Measurements from ENCODE around the gene RABGAP1.

The RABGAP1 gene

DNA sequence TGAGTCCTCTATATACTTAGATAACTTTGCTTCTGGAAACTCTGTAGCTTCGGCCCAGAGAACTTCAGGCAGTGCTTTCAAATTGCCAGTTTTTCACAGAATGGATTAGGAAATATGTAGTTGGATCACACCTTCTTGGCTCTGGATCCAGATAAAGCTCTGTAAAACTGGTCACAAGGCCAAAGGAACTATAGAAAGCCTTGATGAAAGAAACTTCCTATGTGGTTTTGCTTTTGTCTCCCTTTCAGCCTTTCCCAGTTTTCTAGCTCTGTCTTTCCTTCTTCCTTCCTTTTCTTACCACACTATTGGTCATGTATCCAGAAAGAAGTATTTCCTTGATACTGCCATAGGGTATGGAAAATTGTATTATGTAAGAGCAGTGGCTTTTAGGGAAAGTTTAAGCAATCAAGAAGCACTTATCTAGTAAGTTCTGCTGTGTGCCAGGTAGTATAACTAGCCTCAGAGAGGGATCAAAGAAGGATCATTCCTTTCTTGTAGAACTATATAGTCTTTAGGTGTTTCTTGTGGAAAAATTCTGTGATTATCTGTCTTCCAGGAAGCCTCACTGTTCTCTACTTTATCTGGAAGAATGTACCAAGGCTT is 98.9 kb downstream of the RABGAP1 start:
- peaks cover 14% of the 10 kb centered on the region for H3K9me3 Mint-ChIP-seq
- H3K36me3 Mint-ChIP-seq (ENCODE audit: low read depth): peaks cover 46% of the 10 kb centered on the region
- no peaks in the 10 kb centered on the region for H3K27me3 Mint-ChIP-seq
- no peak overlapping the region for H3K27ac Mint-ChIP-seq
- H3K4me1 Mint-ChIP-seq (ENCODE audit: low read depth): peaks cover 24% of the 10 kb centered on the region
- no peak overlapping the region for H3K4me3 Mint-ChIP-seq

GRCh38 chr9:123040801-123041200 is 100.0 kb downstream of the RABGAP1 start:
- Mint-ChIP-seq H3K36me3 (ENCODE audit: low read depth) (peaks cover 41% of the 10 kb centered on the region), H3K27me3 (no peaks in the 10 kb centered on the region), H3K9me3 (peaks cover 14% of the 10 kb centered on the region), H3K27ac (no peak overlapping the region), H3K4me1 (ENCODE audit: low read depth) (peaks cover 24% of the 10 kb centered on the region), H3K4me3 (no peak overlapping the region)

- H3K9me3 Mint-ChIP-seq: peaks cover 14% of the 10 kb centered on the region
- peaks cover 24% of the 10 kb centered on the region for H3K4me1 Mint-ChIP-seq (ENCODE audit: low read depth)
- H3K27ac Mint-ChIP-seq: no peak overlapping the region
- no peaks in the 10 kb centered on the region for H3K27me3 Mint-ChIP-seq
- peaks cover 41% of the 10 kb centered on the region for H3K36me3 Mint-ChIP-seq (ENCODE audit: low read depth)
- no peak overlapping the region for H3K4me3 Mint-ChIP-seq
Measured at GRCh38 chr9:123041489-123041888, 100.7 kb downstream of the RABGAP1 start.

DNA sequence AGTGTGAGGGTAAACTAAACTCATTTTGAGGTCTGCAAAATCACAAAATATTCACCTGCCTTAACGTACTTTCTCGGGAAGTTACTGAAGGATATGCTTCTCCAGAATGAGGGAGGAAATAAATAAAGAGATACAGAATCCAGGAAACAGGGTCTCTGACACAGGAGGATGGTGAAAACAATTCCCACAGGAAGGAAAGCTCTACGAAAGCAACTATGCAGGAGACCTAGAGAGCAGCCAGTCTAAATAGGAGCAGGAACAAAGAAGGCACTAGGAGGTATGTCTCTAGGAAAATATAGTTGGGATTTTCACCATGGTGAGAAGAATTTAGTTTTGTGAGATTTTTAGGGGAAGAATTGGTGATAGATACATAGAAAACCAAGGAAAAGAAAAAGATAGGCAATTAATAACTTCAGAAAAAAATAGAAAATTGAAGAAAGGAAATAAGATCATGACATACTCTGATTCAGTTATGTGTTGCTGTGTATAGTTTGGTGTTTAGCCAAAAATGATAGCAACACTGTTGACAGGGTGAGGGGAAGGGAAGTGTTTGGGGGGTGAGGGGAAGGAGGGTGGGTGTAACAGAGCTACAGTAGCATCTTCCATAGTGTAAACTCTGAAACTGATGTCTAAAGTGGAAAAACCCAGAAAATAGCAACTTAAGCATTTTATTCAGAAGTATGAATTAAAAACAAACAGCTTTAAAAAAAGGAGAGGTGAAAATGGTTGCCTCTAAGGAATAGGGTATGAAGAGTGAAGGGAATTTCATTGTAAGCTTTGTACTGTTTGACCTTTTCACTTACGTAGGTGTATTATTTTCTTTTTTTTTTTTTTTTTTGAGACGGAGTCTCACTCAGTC is 102.5 kb downstream of the RABGAP1 start:
- no peak overlapping the region for H3K4me3 Mint-ChIP-seq
- H3K9me3 Mint-ChIP-seq: peaks cover 14% of the 10 kb centered on the region
- no peaks in the 10 kb centered on the region for H3K27me3 Mint-ChIP-seq
- peaks cover 28% of the 10 kb centered on the region for H3K36me3 Mint-ChIP-seq (ENCODE audit: low read depth)
- peaks cover 10% of the 10 kb centered on the region for H3K4me1 Mint-ChIP-seq (ENCODE audit: low read depth)
- no peak overlapping the region for H3K27ac Mint-ChIP-seq

GRCh38 chr9:123044586-123044985 is 103.8 kb downstream of the RABGAP1 start:
- Mint-ChIP-seq H3K4me1 (ENCODE audit: low read depth) (no peaks in the 10 kb centered on the region), H3K27me3 (no peaks in the 10 kb centered on the region)

DNA sequence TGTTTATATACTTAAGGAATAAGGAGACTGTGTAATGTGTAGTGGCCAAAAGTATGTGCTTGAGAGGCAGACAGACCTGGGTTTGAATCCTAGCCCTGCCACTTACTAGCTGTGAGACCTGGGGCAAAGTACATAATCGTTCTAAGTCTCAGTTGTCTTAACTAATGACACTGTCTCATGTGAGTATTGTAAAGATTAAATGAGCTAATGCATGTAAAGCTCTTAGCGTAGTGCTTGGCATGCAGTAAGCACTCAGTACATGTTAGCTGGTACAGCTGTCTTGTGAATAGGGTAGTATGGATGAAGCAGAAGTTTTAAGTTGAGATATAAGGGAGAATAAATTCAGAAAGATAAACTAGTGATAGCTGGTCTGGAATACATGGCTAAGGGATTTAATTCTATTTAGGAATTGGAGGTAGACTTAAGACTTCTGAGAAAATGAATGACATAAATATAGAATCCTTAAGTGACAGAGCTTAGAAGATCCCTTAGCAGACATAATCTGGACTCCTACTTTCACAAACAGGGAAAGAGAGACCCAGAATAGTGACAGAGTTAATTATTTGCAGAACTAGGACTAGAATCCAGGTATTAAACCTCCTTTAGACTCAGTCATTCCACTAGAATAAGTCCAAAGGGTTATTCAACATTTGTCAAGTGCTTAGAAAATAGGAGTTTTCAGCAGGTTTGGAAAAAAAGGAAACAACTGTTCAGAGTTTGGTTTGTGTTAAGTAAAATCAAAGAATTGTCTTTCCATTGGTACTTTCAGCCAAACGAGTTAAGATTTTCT is 105.8 kb downstream of the RABGAP1 start:
- H3K4me3 Mint-ChIP-seq: no peak overlapping the region
- H3K9me3 Mint-ChIP-seq: peaks cover 14% of the 10 kb centered on the region
- H3K36me3 Mint-ChIP-seq (ENCODE audit: low read depth): peaks cover 26% of the 10 kb centered on the region
- no peak overlapping the region for H3K27ac Mint-ChIP-seq
- no peaks in the 10 kb centered on the region for H3K27me3 Mint-ChIP-seq
- no peaks in the 10 kb centered on the region for H3K4me1 Mint-ChIP-seq (ENCODE audit: low read depth)

More at GRCh38 chr9:123044586-123044985, 103.8 kb downstream of the RABGAP1 start:
- H3K27ac Mint-ChIP-seq: no peak overlapping the region
- H3K9me3 Mint-ChIP-seq: peaks cover 14% of the 10 kb centered on the region
- no peak overlapping the region for H3K4me3 Mint-ChIP-seq
- H3K36me3 Mint-ChIP-seq (ENCODE audit: low read depth): peaks cover 27% of the 10 kb centered on the region

GRCh38 chr9:123048748-123049147 is 107.9 kb downstream of the RABGAP1 start:
- no peaks in the 10 kb centered on the region for H3K9me3 Mint-ChIP-seq
- H3K27ac Mint-ChIP-seq: no peak overlapping the region
- no peaks in the 10 kb centered on the region for H3K27me3 Mint-ChIP-seq
- peaks cover 10% of the 10 kb centered on the region for H3K36me3 Mint-ChIP-seq (ENCODE audit: low read depth)
- peaks cover 9% of the 10 kb centered on the region for H3K4me1 Mint-ChIP-seq (ENCODE audit: low read depth)
- H3K4me3 Mint-ChIP-seq: no peak overlapping the region

DNA sequence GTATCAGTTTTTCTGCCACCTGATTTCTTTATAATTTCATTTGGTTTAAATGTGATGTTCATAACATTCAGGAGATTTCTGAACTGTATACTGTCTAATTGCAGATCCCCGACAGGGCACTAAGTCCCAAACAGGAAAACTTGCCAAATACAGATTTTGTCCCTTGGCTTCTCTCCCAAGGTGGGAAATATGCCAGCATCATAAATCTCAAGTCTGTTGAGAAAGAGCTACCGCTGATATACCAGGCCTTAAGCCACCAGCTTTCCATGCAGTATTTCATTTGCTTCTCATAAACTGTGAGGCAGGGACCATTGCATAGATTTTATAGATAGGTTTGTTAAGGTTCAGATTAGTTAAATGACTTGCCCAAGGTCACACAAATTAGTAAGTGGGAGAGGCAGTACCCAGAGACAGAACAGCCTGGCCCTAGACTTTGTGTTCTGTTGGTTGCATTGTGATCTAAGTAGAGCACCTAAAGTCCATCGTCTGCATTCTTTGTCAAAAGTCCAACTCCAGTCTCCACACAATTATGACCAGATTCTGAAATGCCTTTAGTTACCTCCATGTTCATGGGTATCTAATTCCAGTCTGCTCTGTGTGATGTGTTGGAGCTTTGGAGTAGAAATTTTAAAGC is 108.9 kb downstream of the RABGAP1 start:
- no peak overlapping the region for H3K27ac Mint-ChIP-seq
- H3K27me3 Mint-ChIP-seq: no peaks in the 10 kb centered on the region
- H3K4me3 Mint-ChIP-seq: no peak overlapping the region
- H3K4me1 Mint-ChIP-seq (ENCODE audit: low read depth): peaks cover 11% of the 10 kb centered on the region
- peaks cover 8% of the 10 kb centered on the region for H3K36me3 Mint-ChIP-seq (ENCODE audit: low read depth)
- H3K9me3 Mint-ChIP-seq: no peaks in the 10 kb centered on the region

DNA sequence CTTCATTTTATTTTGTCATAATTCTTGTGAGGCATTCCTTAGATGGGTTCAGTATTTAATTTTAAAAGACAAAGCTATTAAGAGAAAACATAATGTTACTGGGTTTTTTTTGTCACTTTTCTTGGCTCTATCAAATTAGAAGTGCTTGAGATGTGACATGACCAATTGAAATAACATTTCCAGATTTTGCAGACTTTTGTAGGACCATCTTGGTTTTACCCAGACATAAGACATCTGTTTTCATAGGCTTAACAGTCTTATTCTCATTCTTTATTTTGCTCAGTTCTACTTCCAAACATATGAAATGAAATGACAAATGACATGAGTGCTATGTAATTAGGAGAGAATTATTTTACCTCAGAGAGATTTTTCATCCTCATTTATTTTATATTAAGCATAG is 112.2 kb downstream of the RABGAP1 start:
- Mint-ChIP-seq H3K9me3 (no peaks in the 10 kb centered on the region), H3K27ac (no peak overlapping the region), H3K36me3 (ENCODE audit: low read depth) (peaks cover 8% of the 10 kb centered on the region), H3K27me3 (no peaks in the 10 kb centered on the region), H3K4me1 (ENCODE audit: low read depth) (peaks cover 11% of the 10 kb centered on the region), H3K4me3 (no peak overlapping the region)

DNA sequence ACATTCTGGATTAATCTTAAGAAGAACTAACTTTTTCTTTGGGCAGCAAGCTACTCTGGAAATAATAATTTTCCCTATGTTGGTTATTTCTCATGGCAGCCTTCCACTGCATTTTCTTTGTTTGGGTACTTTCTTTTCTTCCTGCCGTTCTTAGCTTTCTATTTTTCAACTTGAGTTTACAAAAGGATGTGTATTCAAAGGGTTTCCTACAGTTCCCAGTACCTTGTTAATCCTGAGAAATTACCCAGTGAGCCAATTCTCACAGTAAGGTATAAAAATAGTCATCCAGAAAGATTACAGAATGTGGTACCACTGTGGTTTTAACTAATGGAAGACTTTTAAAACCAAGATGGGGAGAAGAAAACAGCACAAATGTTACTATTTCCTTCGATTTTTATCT is 112.9 kb downstream of the RABGAP1 start:
- no peaks in the 10 kb centered on the region for H3K9me3 Mint-ChIP-seq

GRCh38 chr9:123058834-123059233 is 118.0 kb downstream of the RABGAP1 start:
- peaks cover under 1% of the 10 kb centered on the region for H3K4me1 Mint-ChIP-seq (ENCODE audit: low read depth)
- H3K27ac Mint-ChIP-seq: no peak overlapping the region
- H3K36me3 Mint-ChIP-seq (ENCODE audit: low read depth): peaks cover 8% of the 10 kb centered on the region
- no peak overlapping the region for H3K4me3 Mint-ChIP-seq
- no peaks in the 10 kb centered on the region for H3K27me3 Mint-ChIP-seq
- H3K9me3 Mint-ChIP-seq: no peaks in the 10 kb centered on the region

More for the DNA sequence above, 112.9 kb downstream of the RABGAP1 start:
- Mint-ChIP-seq H3K36me3 (ENCODE audit: low read depth) (peaks cover 8% of the 10 kb centered on the region), H3K27ac (no peak overlapping the region), H3K4me3 (no peak overlapping the region), H3K4me1 (ENCODE audit: low read depth) (peaks cover 11% of the 10 kb centered on the region), H3K27me3 (no peaks in the 10 kb centered on the region)

DNA sequence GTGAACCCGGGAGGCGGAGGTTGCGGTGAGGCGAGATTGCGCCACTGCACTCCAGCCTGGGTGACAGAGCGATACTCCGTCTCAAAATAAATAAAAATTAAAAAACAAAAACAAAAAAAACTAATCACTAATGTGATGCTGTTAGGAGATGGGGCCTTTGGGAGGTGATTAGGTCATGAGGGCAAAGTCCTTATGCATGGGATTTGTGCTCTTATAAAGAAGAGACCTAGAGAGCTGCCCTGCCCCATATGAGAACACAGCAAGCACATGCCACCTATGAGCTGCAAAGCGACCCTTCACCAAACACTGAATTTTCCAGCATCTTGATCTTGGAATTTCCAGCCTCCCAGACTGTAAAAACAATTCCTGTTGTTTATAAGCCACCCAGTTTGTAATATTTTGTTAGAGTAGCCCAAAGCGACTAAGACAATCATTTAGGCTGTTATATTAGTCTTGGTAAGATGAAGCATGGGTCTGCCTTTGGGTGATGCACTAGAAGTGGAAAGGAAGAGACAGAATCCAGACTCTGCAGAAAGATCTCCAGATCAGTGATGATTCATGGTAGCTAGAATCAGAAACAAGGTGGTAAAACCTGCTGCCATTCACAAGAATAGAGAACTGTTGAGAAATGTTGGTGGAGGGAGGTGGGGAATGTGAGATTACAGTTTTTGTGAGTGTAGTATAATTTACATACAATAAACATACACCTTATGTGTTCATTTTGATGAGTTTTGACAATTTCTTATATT is 118.8 kb downstream of the RABGAP1 start:
- Mint-ChIP-seq H3K4me3 (no peak overlapping the region), H3K9me3 (no peaks in the 10 kb centered on the region), H3K27ac (no peak overlapping the region), H3K27me3 (no peaks in the 10 kb centered on the region), H3K36me3 (ENCODE audit: low read depth) (peaks cover 5% of the 10 kb centered on the region), H3K4me1 (ENCODE audit: low read depth) (no peaks in the 10 kb centered on the region)

DNA sequence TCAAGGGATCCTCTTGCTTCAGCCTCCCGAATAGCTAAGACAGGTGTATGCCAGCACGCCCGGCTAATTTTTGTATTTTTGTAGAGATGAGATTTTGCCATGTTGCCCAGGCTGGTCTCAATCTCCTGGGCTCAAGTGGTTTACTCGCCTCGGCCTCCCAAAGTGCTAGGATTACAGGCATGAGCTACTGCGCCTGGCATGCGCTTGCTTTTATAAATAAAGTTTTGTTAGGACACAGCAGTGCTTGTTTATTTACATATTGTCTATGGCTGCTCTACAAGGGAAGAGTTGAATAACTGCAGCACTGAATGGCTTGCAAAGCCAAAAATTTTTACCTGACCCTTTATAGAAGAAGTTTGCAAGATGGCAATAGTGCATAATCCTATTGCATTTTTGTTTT is 120.4 kb downstream of the RABGAP1 start:
- Mint-ChIP-seq H3K4me1 (ENCODE audit: low read depth) (no peaks in the 10 kb centered on the region), H3K4me3 (no peak overlapping the region), H3K9me3 (no peaks in the 10 kb centered on the region), H3K27me3 (no peaks in the 10 kb centered on the region), H3K27ac (no peak overlapping the region), H3K36me3 (ENCODE audit: low read depth) (peaks cover 19% of the 10 kb centered on the region)

All from stimulated activated naive CD8-positive, alpha-beta T cell treated with anti-CD3 and anti-CD28 coated beads, Interleukin-15, Interleukin-2, amounts not matched to agents 100 ng/mL and 50 ng/mL, for 24 hours (primary cell).